Raji (cell line): ENCODE measurements around the gene SEC61A2.

Experiments
- POLR2A ChIP-seq: IDR thresholded peaks from 2 replicates; pipeline ENCODE4 v1.6.1; 2011; ENCODE audit warnings: low read depth, low read length, control low read depth; ENCODE audit not compliant: insufficient read depth

The SEC61A2 gene

GRCh38 chr10:12154516-12154915 is 25.0 kb downstream of the SEC61A2 start:
- TF ChIP-seq POLR2A = no peak

GRCh38 chr10:12156367-12157123 is 27.1 kb downstream of the SEC61A2 start:
- no peak for TF ChIP-seq POLR2A

GRCh38 chr10:12158111-12158510 is 28.6 kb downstream of the SEC61A2 start:
- TF ChIP-seq POLR2A = no peak

GRCh38 chr10:12160664-12161063 is 31.2 kb downstream of the SEC61A2 start:
- no peak for TF ChIP-seq POLR2A

GRCh38 chr10:12162927-12163326 is 33.5 kb downstream of the SEC61A2 start:
- TF ChIP-seq POLR2A = no peak

- TF ChIP-seq POLR2A = no peak
These were observed 34.6 kb downstream of the SEC61A2 start for GRCh38 chr10:12164085-12164484.

- TF ChIP-seq POLR2A = no peak
These were observed 35.6 kb downstream of the SEC61A2 start for GRCh38 chr10:12165036-12165435.

GRCh38 chr10:12165999-12166775 is 36.7 kb downstream of the SEC61A2 start:
- no peak for TF ChIP-seq POLR2A

- no peak for TF ChIP-seq POLR2A
These were observed 48.2 kb downstream of the SEC61A2 start for GRCh38 chr10:12177642-12178041.

- no peak for TF ChIP-seq POLR2A
These were observed 50.2 kb downstream of the SEC61A2 start for GRCh38 chr10:12179606-12180170.

- no peak for TF ChIP-seq POLR2A
These were observed 50.9 kb downstream of the SEC61A2 start for GRCh38 chr10:12180221-12180974.

- no peak for TF ChIP-seq POLR2A
These were observed 51.7 kb downstream of the SEC61A2 start for GRCh38 chr10:12181065-12181775.

- TF ChIP-seq POLR2A = no peak
These were observed 54.7 kb downstream of the SEC61A2 start for GRCh38 chr10:12184165-12184564.

GRCh38 chr10:12186323-12186722 is 56.8 kb downstream of the SEC61A2 start:
- TF ChIP-seq POLR2A = no peak
